Activated T-cell treated with anti-CD3 and anti-CD28 coated beads for 24 hours (primary cell): ENCODE data around the gene GNAI1.

Experiments used
- DNase-seq: peaks from one replicate; pipeline ENCODE4 v3.0.0-alpha.2; 2020; ENCODE audit warnings: low read depth

GNAI1 gene

GRCh38 chr7:80253237-80253636, 118.6 kb downstream of the GNAI1 start:
- DNase-seq = no peak

DNA sequence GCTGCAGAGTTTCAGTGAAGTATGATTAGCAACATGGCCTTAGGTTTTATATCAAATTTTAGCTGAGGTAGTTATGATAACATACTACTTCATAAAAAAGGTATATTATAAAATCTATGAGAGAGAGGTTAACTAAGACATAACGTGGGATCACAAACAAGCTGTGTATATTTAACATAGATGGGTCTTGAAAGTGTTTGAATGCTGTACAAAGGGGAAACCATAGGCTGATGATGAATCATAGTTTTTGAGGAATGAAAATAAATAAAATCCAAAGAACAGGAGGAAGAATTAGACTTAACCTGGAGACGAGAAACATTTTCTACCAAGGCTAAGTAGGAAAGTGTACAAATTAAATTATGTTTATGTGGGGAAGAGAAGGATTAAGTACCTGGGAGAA, 119.0 kb downstream of the GNAI1 start:
- DNase-seq = no peak

GRCh38 chr7:80255656-80256055, 121.0 kb downstream of the GNAI1 start:
- DNase-seq = no peak

- no peak for DNase-seq
Measured at GRCh38 chr7:80257756-80258155, 123.1 kb downstream of the GNAI1 start.

- DNase-seq = no peak
Measured at GRCh38 chr7:80260606-80261005, 126.0 kb downstream of the GNAI1 start.

- no peak for DNase-seq
Measured at GRCh38 chr7:80263333-80263732, 128.7 kb downstream of the GNAI1 start.

DNA sequence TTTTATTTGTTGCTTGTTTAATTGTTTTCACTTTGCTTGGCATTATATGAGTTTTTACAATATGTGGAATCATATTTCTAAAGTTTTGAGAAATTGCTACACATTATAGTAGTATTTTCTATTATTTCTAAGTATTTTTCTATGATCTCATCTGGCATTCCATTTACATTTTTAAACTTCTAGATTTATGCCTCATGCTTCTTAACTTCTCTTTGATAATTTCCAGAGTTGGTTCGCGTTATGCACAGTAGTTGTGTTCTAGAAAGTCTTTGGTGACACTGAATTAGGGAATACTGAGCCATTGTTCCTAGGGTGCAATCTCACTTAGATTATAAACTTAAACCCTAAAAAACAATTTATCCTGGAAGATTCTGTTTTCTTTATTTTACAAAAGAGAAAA, 129.2 kb downstream of the GNAI1 start:
- DNase-seq = no peak

- DNase-seq = no peak
Measured at GRCh38 chr7:80264769-80265495, 130.3 kb downstream of the GNAI1 start.

DNA sequence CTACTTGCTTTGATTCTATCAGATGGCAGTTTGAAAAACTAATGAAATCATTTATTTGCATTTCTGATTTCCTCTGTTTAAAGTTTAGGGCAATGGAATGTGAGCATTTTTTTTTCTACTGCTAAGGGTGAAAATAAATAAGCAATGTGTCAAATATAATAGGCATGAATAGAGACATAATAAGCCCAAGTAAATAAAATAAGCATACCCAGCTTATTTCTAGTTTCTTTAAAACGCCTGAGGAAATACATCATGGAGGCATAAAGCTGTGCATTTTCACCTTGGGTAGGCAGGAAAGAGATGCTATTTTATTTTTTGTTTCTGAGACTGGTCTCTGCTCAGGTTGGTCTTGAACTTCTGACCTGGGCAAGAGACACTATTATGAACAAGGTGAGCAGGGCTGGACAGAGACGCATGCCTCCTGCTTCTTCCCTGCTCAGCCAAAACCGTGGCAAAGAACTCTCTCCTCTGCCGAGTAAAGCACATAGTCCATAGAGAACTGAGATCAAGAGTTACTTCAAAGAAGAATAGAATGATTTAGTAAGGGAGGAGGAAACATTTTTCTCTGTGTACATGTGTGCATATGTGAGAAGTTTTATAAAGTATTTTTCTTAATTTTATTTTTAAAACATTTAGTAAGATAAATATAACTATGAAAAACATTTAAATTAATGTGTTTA, 138.1 kb downstream of the GNAI1 start:
- DNase-seq = no peak

DNA sequence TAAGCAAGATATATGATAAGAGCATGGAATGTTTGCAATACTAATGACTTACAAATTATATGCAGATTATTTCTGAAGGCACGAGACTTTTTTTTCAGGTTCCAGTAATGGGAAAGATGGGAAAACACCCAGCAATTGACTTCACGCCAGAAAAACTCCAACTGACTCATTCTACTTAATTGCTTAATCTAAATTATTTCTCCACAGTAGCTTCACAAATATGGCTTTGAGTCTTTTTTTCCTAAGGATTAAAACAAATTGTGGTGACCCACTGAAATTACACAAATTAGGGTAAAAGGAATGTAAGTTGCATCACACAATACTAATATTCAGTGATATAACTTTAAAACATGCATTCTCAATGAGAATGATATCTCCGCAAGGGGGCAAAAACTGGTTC, 138.7 kb downstream of the GNAI1 start:
- DNase-seq = no peak

DNA sequence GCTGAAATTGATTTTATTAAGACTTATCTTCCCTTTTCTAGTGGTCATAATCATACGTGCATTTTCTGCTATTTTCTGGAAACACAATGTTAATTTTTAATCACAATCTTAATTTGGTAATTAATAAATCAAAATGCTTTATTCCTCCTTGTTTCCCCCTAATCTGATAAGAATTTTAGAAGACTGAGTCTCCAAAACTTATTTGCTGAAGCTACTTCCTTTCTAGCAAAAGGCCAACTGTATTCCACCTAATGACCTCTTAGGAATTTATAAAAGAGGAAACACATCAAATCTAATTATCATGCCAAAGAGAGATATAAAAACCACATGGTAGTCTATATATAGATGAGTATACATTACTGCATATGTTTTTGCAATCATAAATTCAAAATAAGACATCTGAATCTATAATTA, 140.6 kb downstream of the GNAI1 start:
- DNase-seq = no peak
